ENCODE data around the gene DPY30. TPM values are rescaled to one million over a fixed set of nuclear protein-coding genes. Genes with fewer than 3 reads are reported as not detected.
A peak's percentile ranks its signal among the peaks of the same experiment; 100 is the strongest.

DPY30 gene
- 105 TPM for total RNA-seq (2021; ENCODE audit: unreplicated experiment)
- polyA plus RNA-seq (2012; ENCODE audit: insufficient read length), result 125 TPM
- percentile 69 among the genes with signal in this experiment for Bru-seq, nascent RNA
- BruChase-seq, experiment 1, labeled RNA remaining after a 2-hour chase, result percentile 68 among the genes with signal in this experiment
- BruChase-seq, experiment 2, labeled RNA remaining after a 6-hour chase, result percentile 77 among the genes with signal in this experiment
- long read RNA-seq, transcript DPY30-202 (5 exons, 708 nt), result major isoform, 38 of 79 reads
- long read RNA-seq, transcript DPY30-201 (5 exons, 631 nt), result minor isoform, 5 of 79 reads
- long read RNA-seq, partial matches to known transcripts, result 30 of 79 reads
- long read RNA-seq, other reads (novel, unspliced or antisense), result 5 of 79 reads

DNA sequence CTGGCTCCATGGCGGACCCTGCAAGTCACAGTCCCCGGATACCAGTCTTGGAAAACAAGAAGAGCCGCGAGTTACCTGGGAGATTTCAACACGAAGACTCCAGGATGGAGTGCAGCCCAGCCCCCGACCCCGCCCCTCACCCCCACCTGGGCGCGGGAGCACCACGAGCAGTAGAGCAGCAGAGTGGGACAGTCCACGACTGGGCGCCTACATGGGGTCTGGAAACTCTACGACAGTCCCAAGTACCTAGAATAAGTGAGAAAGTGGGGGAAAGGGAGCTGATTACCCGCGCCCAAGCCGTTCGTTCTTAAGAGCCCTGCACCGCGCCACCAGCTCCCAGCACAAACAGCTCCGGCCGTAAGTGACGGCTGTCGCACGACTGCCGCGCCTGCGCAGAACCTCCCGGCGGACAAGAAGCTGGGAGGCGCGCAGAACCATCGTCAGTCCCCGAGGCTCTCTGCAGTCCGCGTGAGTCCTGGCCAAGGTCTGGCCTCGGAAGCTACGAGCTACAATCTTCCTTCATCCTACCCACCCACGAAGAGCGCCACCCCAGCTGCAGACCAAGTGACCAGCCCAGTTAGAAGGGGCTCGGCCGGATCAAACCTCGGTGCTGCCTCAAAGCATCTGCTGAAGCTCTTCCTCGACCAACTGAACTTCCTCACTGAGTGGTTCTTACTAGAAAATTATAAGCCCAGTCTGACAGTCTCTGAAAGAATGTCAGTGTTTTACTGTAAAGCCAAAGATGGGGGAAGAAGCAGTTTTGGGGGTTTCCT lies at the start of gene DPY30:
DPY30 (minus strand) TSS at position 359 of the 773 bp plus-strand sequence; CDS start at position 10, 349 bp downstream.
- ATAC-seq (peak; percentile 97), DNase-seq (ENCODE audit: low read depth, low spot score) (peak; percentile 70)
- Histone ChIP-seq H3K27ac (ENCODE audit: low read length) (peak within 1 kb of the TSS; percentile 95), H3K9me3 (ENCODE audit: control insufficient read depth, insufficient read depth, low read depth, low read length) (no peaks in the 10 kb centered on the region), H3K27me3 (ENCODE audit: control insufficient read depth, insufficient read depth, low read length) (no peaks in the 10 kb centered on the region), H3K4me3 (ENCODE audit: low read depth in 2 of 2, low read length in 2 of 2) (peak within 1 kb of the TSS; percentile 79 to 98), H3K4me1 (ENCODE audit: control insufficient read depth, insufficient read depth, low read length) (peaks cover 5% of the 10 kb centered on the region; the same call in 1 of the 2 replicates), H3K36me3 (ENCODE audit: control insufficient read depth, insufficient read depth, low read length) (no peaks in the 10 kb centered on the region; the same call in 1 of the 2 replicates)
- intact Hi-C loops (cut with micrococcal nuclease; ENCODE audit: unreplicated experiment), result no loop called here
- ChIA-PET POLR2A (interaction anchor here (0.5 to 1.1 kb wide), 9 partner anchors 22 to 239 kb away, joined by 3 to 13 read pairs (median 4); partner anchors contain the start of gene SLC30A6), CTCF (interaction anchor here (1.3 kb wide), 1 partner anchor 24 kb away, joined by 11 read pairs; the partner anchor contains the start of gene SPAST)
- peak; percentile 57; the same call in 1 of the 2 replicates for TF ChIP-seq SIN3A (IDR thresholded peaks at IDR 0.05; ENCODE audit: borderline replicate concordance, insufficient read depth, low read depth, low read length)
- TF ChIP-seq, protein P1, sequence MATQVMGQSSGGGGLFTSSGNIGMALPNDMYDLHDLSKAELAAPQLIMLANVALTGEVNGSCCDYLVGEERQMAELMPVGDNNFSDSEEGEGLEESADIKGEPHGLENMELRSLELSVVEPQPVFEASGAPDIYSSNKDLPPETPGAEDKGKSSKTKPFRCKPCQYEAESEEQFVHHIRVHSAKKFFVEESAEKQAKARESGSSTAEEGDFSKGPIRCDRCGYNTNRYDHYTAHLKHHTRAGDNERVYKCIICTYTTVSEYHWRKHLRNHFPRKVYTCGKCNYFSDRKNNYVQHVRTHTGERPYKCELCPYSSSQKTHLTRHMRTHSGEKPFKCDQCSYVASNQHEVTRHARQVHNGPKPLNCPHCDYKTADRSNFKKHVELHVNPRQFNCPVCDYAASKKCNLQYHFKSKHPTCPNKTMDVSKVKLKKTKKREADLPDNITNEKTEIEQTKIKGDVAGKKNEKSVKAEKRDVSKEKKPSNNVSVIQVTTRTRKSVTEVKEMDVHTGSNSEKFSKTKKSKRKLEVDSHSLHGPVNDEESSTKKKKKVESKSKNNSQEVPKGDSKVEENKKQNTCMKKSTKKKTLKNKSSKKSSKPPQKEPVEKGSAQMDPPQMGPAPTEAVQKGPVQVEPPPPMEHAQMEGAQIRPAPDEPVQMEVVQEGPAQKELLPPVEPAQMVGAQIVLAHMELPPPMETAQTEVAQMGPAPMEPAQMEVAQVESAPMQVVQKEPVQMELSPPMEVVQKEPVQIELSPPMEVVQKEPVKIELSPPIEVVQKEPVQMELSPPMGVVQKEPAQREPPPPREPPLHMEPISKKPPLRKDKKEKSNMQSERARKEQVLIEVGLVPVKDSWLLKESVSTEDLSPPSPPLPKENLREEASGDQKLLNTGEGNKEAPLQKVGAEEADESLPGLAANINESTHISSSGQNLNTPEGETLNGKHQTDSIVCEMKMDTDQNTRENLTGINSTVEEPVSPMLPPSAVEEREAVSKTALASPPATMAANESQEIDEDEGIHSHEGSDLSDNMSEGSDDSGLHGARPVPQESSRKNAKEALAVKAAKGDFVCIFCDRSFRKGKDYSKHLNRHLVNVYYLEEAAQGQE (IDR thresholded peaks at IDR 0.05; ENCODE audit: insufficient read depth in 1 of 2, low read depth in 2 of 2, low read length in 1 of 2), result 0 out of 4 replicates have a peak, but pooled peaks of 1 of the 2 experiments have one; percentile 59
- TF ChIP-seq, protein P2, sequence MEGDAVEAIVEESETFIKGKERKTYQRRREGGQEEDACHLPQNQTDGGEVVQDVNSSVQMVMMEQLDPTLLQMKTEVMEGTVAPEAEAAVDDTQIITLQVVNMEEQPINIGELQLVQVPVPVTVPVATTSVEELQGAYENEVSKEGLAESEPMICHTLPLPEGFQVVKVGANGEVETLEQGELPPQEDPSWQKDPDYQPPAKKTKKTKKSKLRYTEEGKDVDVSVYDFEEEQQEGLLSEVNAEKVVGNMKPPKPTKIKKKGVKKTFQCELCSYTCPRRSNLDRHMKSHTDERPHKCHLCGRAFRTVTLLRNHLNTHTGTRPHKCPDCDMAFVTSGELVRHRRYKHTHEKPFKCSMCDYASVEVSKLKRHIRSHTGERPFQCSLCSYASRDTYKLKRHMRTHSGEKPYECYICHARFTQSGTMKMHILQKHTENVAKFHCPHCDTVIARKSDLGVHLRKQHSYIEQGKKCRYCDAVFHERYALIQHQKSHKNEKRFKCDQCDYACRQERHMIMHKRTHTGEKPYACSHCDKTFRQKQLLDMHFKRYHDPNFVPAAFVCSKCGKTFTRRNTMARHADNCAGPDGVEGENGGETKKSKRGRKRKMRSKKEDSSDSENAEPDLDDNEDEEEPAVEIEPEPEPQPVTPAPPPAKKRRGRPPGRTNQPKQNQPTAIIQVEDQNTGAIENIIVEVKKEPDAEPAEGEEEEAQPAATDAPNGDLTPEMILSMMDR (IDR thresholded peaks at IDR 0.05), result no peak
- peak; percentile 99 for TF ChIP-seq POLR2AphosphoS5 (IDR thresholded peaks at IDR 0.05; ENCODE audit: low read depth, low read length)
- no peak for TF ChIP-seq TCF7L2 (IDR thresholded peaks at IDR 0.05; ENCODE audit: low read depth, low read length)
- in situ Hi-C loops (cut with HindIII; ENCODE audit: low pct_unique_long_range_greater_than_20kb, low sequenced_read_pairs), result no loop called here
- BruUV-seq (replicated peaks), result no TSS peak

DNA sequence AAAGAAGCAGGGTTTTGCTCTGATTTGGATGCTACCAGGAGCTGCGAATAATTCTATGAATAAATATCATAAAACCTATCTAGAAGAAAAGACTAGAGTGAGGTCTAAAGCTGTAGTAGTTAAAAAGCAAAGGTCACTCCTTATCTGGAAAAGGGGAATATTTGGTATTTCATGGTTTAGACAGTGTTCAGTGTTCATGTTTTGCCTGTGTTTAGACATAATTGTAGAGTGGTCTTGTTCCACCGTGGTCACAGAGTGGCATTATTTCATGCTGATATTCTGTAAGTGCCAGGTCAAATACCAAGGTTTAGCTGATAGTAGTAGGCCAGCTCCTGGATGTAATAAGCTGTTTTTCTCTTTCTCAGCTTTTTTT lies 34.5 kb upstream of the DPY30 start:
- Histone ChIP-seq H3K9me3 (ENCODE audit: control insufficient read depth, insufficient read depth, low read depth, low read length) (no peaks in the 10 kb centered on the region), H3K27me3 (ENCODE audit: control insufficient read depth, insufficient read depth, low read length) (no peaks in the 10 kb centered on the region), H3K4me1 (ENCODE audit: control insufficient read depth, insufficient read depth, low read length) (no peaks in the 10 kb centered on the region), H3K27ac (ENCODE audit: low read length) (no peak overlapping the region), H3K4me3 (ENCODE audit: low read depth in 2 of 2, low read length in 2 of 2) (no peak overlapping the region), H3K36me3 (ENCODE audit: control insufficient read depth, insufficient read depth, low read length) (no peaks in the 10 kb centered on the region)
- in situ Hi-C loops (cut with HindIII; ENCODE audit: low pct_unique_long_range_greater_than_20kb, low sequenced_read_pairs), result no loop called here
- no peak for DNase-seq (ENCODE audit: low read depth, low spot score)
- no peak for TF ChIP-seq POLR2AphosphoS5 (IDR thresholded peaks at IDR 0.05; ENCODE audit: low read depth, low read length)
- TF ChIP-seq SIN3A (IDR thresholded peaks at IDR 0.05; ENCODE audit: borderline replicate concordance, insufficient read depth, low read depth, low read length), result no peak
- TF ChIP-seq, protein P1 (IDR thresholded peaks at IDR 0.05; ENCODE audit: insufficient read depth in 1 of 2, low read depth in 2 of 2, low read length in 1 of 2), result no peak
- TF ChIP-seq, protein P2 (IDR thresholded peaks at IDR 0.05), result no peak
- no peak for TF ChIP-seq TCF7L2 (IDR thresholded peaks at IDR 0.05; ENCODE audit: low read depth, low read length)
- ATAC-seq, result no peak
- intact Hi-C loops (cut with micrococcal nuclease; ENCODE audit: unreplicated experiment), result no loop called here
- ChIA-PET POLR2A (no interaction called here), CTCF (no interaction called here)
- no TSS peak for BruUV-seq (replicated peaks)

Measured in Panc1 (cell line).